GM19193 (cell line): Measurements from ENCODE around the gene SLC39A11.

ENCODE experiments used
- POLR2A ChIP-seq: IDR thresholded peaks from 4 replicates; pipeline ENCODE4 v1.6.1; 2011; ENCODE audit not compliant: insufficient read depth, insufficient read length; ENCODE audit errors: extremely low read depth

Gene SLC39A11

DNA sequence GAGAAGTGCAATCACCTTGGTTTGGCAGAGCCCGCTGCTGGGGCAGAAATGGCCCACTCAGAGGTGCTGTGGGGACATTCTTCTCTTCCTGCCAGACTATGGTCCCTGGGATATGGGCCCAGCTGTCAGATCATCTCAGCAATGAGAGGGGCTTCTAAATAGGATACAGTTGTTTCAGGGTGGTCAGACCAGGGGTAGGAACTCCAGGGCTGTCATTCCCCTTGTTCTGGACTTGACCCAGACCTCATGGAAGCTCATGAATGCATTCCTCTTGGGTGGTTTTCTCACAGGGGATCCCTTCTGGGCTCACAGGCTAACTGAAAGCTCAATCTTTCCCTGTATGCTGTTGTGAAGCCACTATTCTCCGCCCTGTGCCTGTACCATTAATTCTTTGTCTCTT lies 347.2 kb downstream of the SLC39A11 start:
- no peak for TF ChIP-seq POLR2A

DNA sequence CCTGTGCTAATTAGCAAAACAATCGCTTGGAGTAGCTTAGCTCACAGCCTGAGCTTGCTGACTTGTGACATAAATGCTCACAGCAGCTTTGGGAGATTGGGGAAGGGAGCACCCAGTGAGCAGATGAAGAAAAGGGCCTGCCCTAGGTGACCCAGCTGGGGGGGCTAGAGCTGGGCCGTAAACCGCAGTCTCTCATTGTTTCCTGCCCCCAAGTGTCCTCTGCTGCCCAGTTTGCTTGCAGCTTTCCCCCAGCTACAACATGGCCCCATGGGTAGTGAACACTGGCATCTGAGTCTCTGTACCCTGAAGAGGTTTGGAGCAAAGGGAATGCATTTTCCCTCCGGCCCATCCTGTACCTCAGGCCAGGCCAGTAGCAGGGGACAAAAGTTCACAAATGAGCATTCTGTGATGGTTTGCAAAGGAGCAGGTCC lies 349.4 kb downstream of the SLC39A11 start:
- TF ChIP-seq POLR2A: no peak

DNA sequence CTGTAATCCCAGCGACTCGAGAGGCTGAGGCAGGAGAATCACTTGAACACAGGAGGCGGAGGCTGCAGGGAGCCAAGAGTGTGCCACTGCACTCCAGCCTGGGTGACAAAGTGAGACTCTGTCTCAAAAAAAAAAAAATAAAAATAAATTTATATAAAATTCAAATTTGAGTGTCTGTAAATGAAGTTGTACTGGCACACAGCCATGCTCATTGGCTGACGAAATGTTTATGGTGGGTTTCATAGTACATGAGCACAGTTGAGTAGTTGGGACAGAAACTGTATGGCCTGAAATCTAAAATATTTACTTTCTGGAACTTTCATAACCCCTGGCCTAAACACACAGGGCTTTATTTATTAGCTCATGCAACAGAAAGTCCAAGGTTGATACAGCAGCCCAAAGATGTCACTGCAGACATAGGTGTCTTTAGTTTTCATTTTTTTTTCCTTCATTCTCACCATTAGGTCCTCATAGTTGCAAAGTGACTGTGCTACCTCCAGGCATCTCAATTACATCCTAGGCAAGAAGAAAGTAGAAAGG lies 355.3 kb downstream of the SLC39A11 start:
- TF ChIP-seq POLR2A: no peak

DNA sequence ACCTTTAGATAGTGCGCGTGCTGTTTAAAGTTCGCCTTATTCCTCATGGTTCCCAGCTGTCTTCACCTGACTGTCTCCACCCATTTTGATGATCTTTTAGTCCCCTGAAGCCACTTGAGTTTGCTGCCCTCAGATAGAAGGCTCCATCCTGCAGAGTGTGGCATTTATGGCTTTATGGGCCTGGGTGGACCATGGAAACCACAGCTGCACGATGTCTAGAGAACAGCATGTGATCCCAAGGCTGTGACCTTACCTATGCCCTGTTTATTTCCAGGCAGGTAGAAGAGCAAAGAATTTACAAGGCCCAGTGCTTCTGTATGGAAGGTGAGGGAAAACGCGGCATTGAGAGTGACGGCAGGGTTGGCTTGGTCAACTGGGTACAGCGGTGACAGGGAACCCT lies 356.9 kb downstream of the SLC39A11 start:
- TF ChIP-seq POLR2A: no peak

DNA sequence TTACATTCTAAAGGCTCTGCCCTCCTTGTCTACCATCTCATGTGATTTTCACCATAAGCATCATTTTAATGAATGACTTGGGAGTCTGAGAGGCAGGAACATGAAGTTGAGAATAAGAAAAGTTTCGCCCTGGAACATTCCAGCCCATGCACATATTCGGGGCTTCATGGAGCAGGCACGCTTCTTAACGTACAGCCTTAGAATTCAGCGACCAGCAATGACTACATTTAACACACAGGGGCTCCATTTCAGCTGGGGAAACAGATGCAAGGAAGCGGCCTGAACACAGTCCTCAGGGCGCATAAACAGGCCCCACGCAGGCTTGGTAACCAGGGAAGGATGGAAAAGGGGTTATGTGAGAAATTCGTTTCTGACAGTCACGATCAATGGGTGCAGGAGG lies 357.4 kb downstream of the SLC39A11 start:
- TF ChIP-seq POLR2A: no peak

- TF ChIP-seq POLR2A: no peak
Observed at GRCh38 chr17:72734613-72735012, 357.9 kb downstream of the SLC39A11 start.

GRCh38 chr17:72733619-72734282 lies 358.7 kb downstream of the SLC39A11 start:
- no peak for TF ChIP-seq POLR2A

DNA sequence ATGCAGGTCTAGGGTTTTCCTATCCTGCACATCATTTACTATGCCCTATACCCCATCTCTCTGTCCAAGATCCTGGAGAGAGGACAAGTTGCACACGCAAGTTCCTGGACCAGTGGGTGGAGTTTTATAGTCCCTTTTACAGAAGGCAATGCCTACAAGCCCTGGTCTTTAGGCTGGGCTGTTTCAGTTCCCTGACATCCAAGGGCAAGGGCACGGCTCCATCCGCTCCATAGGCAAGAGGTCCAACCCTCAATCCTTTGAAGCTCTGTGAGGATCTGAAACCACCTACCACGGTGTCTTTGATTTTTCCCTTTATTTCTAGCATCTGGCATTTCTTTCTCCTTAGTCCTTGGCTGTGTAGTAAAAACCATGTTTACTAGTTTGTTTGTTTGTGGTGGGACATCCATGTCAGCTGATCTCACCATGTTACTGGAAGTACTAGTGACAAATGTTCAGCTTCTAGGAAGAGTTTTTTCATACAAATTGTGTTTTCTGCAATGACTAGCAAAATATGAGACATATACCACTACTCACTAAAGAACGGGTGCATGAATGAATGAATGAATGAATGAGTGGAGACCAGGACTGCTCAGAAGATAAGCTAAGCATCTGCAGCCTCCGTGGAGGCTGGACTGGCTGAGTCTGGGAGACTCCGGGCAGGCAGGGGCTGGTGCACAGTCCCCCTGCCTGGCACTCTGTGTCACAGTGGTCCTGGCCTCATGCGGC lies 359.4 kb downstream of the SLC39A11 start:
- TF ChIP-seq POLR2A: no peak

GRCh38 chr17:72730077-72730476 lies 362.4 kb downstream of the SLC39A11 start:
- no peak for TF ChIP-seq POLR2A

- TF ChIP-seq POLR2A: peak; percentile 34
Observed at GRCh38 chr17:72726936-72727335, 365.6 kb downstream of the SLC39A11 start.

DNA sequence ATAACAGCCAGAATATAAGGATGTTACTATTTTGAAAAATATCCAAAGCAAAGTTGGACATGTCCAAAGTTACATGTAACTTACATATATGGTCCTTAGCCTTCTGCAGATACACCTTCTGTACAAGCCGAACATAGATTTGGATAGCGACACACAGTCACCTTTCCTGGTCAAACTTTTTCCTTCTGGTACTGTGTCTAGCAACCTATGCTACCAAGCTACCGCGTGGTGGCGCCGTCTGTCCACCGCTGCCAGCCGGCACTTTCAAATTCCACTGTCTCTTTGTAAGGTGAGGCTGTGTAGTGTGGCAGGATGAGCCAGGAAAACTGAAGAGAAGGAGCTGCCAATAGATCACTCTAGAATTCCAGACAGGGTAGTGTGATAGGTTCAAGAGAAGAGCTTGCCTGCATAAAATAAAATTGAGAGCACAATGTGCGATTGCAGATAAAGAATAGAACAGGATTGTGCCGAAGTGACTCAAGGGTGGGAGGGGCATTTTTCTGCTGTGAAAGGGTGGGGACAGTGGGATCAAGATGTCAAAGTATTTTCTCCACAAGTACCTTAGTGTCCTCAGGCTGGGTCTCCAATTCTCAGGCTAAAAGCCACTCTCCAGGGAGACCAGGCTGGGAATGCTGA lies 366.9 kb downstream of the SLC39A11 start:
- no peak for TF ChIP-seq POLR2A

- no peak for TF ChIP-seq POLR2A
Observed at GRCh38 chr17:72724267-72724666, 368.2 kb downstream of the SLC39A11 start.

- TF ChIP-seq POLR2A: no peak
Observed at GRCh38 chr17:72723711-72724110, 368.8 kb downstream of the SLC39A11 start.

GRCh38 chr17:72720494-72720825 lies 372.0 kb downstream of the SLC39A11 start:
- TF ChIP-seq POLR2A: no peak

- TF ChIP-seq POLR2A: no peak
Observed at GRCh38 chr17:72719578-72720493, 372.7 kb downstream of the SLC39A11 start.
